Measurements from ENCODE around the gene CHPF. TPM values are rescaled to one million over a fixed set of nuclear protein-coding genes. Genes with fewer than 3 reads are reported as not detected.

Gene CHPF
- total RNA-seq, 4 donors from 2014 or later, result 40.4 to 56.6 (median 52.6) TPM

GRCh38 chr2:219525533-219526232, 17.9 kb downstream of the CHPF start:
- no peak overlapping the region for H3K27ac ChIP-seq
- WGBS, 2 donors, result 45 to 65% methylated on average over 5 to 6 of the region's 9 CpGs
- no peak for DNase-seq
- intact Hi-C loops (cut with DNase I), result no loop called here
- TF ChIP-seq CTCF (IDR thresholded peaks at IDR 0.05), result no peak
- no peak for TF ChIP-seq POLR2A (IDR thresholded peaks at IDR 0.05)
- H3K4me1 ChIP-seq, result peaks cover 17 to 36% (median 21%) of the 10 kb centered on the region in 3 donors
- H3K27me3 ChIP-seq, result peaks cover 5 to 100% (median 9%) of the 10 kb centered on the region in 4 donors
- H3K4me3 ChIP-seq, result no peak overlapping the region
- H3K36me3 ChIP-seq, result no peaks in the 10 kb centered on the region
- H3K9me3 ChIP-seq, result no peaks in the 10 kb centered on the region

DNA sequence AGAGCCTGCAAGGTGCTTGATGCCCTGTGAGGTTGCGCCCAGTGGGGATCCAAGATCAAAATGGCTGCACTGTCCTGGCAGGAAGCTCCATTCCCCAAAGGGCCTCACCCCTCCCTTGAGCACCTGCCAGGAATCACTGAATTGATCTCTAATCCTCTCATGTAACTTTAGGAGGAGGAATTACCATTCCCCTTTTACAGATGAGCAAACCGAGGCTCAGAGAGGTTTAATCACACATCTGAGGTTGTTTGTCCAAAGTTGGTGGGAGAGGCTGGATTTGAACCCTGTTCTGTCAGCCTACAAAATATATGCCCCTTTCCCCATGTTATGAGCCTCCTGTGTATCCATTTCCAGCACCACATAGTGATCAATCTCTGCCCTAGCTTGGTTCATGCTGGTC, 18.8 kb downstream of the CHPF start:
- H3K4me3 ChIP-seq, result no peak overlapping the region

GRCh38 chr2:219523031-219523671, 20.5 kb downstream of the CHPF start:
- no peak for DNase-seq
- Histone ChIP-seq H3K4me3 (peak overlapping the region in 3 of 4 donors; percentile 5 to 55 (median 33)), H3K36me3 (no peaks in the 10 kb centered on the region), H3K27me3 (peaks cover 5 to 100% (median 7%) of the 10 kb centered on the region in 4 donors), H3K4me1 (peaks cover 17 to 30% (median 21%) of the 10 kb centered on the region in 3 donors), H3K9me3 (no peaks in the 10 kb centered on the region), H3K27ac (peak overlapping the region in 2 of 4 donors; percentile 45 to 58)
- no peak for TF ChIP-seq CTCF (IDR thresholded peaks at IDR 0.05)
- no peak for TF ChIP-seq POLR2A (IDR thresholded peaks at IDR 0.05)
- intact Hi-C loops (cut with DNase I), result loop anchor here (5.0 kb wide), 1 partner anchor 46 kb away; no protein-coding TSS in a partner anchor
- WGBS, 2 donors, result 47 to 54% methylated on average over 9 to 15 of the region's 24 CpGs

More for the DNA sequence above, 18.8 kb downstream of the CHPF start:
- H3K27ac ChIP-seq, result no peak overlapping the region
- no peak for DNase-seq
- 65 to 86% methylated on average over 2 of the region's 2 CpGs for WGBS, 2 donors
- TF ChIP-seq POLR2A (IDR thresholded peaks at IDR 0.05) (no peak), CTCF (IDR thresholded peaks at IDR 0.05) (no peak)
- H3K9me3 ChIP-seq, result no peaks in the 10 kb centered on the region
- H3K4me1 ChIP-seq, result peaks cover 17 to 33% (median 21%) of the 10 kb centered on the region in 3 donors
- intact Hi-C loops (cut with DNase I), result loop anchor here (5.0 kb wide), 1 partner anchor 48 kb away; no protein-coding TSS in a partner anchor
- H3K36me3 ChIP-seq, result no peaks in the 10 kb centered on the region
- peaks cover 5 to 100% (median 8%) of the 10 kb centered on the region in 4 donors for H3K27me3 ChIP-seq

DNA sequence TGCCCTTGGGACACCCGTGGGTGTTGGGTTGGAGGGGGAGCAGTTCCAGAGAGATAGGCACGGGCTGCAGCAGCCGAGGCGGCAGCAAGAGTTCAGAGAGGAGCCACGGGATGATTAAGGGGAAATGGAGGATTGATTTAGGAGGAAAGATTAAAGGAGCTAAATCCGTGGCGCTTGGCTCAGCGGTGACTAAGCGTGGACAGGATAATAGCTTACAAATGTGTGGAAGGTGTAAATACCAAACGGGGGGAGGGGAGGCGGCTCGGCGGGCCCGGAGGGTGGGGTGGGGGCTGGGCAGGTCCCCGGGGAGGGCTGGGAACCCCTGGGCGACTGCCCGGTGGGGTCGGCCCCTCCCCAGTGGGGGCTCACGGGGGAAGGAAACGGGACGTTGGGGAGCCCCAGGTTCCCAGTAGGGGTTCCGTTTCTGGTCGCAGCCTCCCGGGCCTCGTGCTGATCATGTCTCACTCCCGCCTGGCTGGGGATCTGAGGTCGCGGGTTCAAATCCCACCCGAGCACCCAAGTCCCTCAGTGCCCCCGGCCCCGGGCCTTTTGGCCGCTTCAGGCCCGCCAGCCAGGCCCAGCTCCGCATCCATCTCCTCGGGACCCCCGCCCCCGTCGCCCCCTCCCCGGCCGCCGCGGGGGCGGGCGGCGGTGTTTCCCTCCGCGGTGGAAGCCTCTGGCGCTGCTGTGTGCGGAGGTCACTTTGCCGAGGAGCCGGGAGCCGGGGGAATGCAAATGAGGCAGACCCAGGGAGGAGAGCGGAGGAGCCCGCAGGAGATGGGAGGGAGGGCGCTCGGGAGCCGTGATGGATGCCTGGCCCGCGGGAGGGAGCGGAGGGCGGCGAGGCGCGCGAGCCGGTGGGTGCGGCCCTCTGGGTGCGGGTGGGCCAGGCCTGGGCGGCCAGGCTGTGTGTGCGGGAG, 21.2 kb downstream of the CHPF start:
- intact Hi-C loops (cut with DNase I), result loop anchor here (5.0 kb wide), 1 partner anchor 45 kb away; no protein-coding TSS in a partner anchor
- H3K9me3 ChIP-seq, result no peaks in the 10 kb centered on the region
- H3K27ac ChIP-seq, result peak overlapping the region in 3 of 4 donors; percentile 30 to 58 (median 45)
- 3 to 4% methylated on average over 10 to 18 of the region's 70 CpGs for WGBS, 2 donors
- no peak for TF ChIP-seq CTCF (IDR thresholded peaks at IDR 0.05)
- peaks cover 17 to 30% (median 21%) of the 10 kb centered on the region in 3 donors for H3K4me1 ChIP-seq
- DNase-seq, result no peak
- H3K36me3 ChIP-seq, result no peaks in the 10 kb centered on the region
- peaks cover 5 to 100% (median 7%) of the 10 kb centered on the region in 4 donors for H3K27me3 ChIP-seq
- peak overlapping the region in 3 of 4 donors; percentile 5 to 55 (median 33) for H3K4me3 ChIP-seq

Measured in esophagus squamous epithelium (tissue), 5 donors.